GM12878 (cell line): ENCODE results near the gene MIPOL1. TPM values are rescaled to one million over a fixed set of nuclear protein-coding genes. Genes with fewer than 3 reads are reported as not detected.

Experiments used
- ATAC-seq: fragments of 200-7000 bp; cut with Tn5 transposase; 3 replicates; pipeline ENCODE4 v1.9.1; 2020; ENCODE audit warnings: mild to moderate bottlenecking, moderate library complexity
- BruUV-seq: library from RNA; stranded (reverse); fragments of 400-500 nt; replicated peaks from 2 replicates; lab custom pipeline; 2021; lab: Mats Ljungman, UMichigan
- CTCF ChIA-PET: fragments of 300-600 bp; sonication (Branson Sonifier 250); formaldehyde crosslinking; extraction: SDS; loops from one replicate; lab custom pipeline; 2021; ENCODE audit warnings: inconsistent platforms; lab: Yijun Ruan, JAX
- POLR2A ChIA-PET: fragments of 350-600 bp; formaldehyde crosslinking; extraction: SDS; loops from one replicate; lab custom pipeline; 2021; ENCODE audit warnings: inconsistent platforms; lab: Charles Lee
- RAD21 ChIA-PET: fragments of 300-600 bp; sonication (Branson Sonifier 250); formaldehyde crosslinking; loops from one replicate; lab custom pipeline; 2023; ENCODE audit warnings: antibody characterized with exemption; ENCODE audit not compliant: unreplicated experiment; lab: Charles Lee
- SMC1A ChIA-PET: fragments of 300-600 bp; sonication (Branson Sonifier 250); formaldehyde crosslinking; loops from one replicate; lab custom pipeline; 2023; ENCODE audit not compliant: unreplicated experiment, uncharacterized antibody; lab: Charles Lee
- DNase-seq: peaks from one replicate; pipeline ENCODE4 v3.0.0-alpha.2; 2011; ENCODE audit warnings: low read depth, low spot score
- FAIRE-seq: peaks from 3 replicates; lab custom pipeline; 2011; peaks lifted over from hg19 to GRCh38; lab: Jason Lieb, UNC
- H2AFZ ChIP-seq: 2 replicates; pipeline ENCODE4 v1.6.0; 2011; ENCODE audit warnings: low read depth, low read length, control low read depth; ENCODE audit not compliant: control insufficient read depth
- H3K27ac ChIP-seq: 2 replicates; pipeline ENCODE4 v1.5.1; 2011; ENCODE audit warnings: control low read depth; ENCODE audit not compliant: control insufficient read depth, insufficient read depth
- H3K27me3 ChIP-seq, 2 experiments: replicated peaks in 1 of 2; 2 replicates each; pipeline versions ENCODE4 v1.6.0 to v1.6.1; 2011; ENCODE audit warnings: low read length in 1 of 2; ENCODE audit not compliant: control insufficient read depth in 2 of 2, insufficient read depth in 2 of 2
- H3K36me3 ChIP-seq, 2 experiments: 2 replicates each; pipeline ENCODE4 v1.5.1; 2011; ENCODE audit warnings: low read length in 1 of 2; ENCODE audit not compliant: control insufficient read depth in 2 of 2, insufficient read depth in 2 of 2
- H3K4me1 ChIP-seq: 2 replicates; pipeline ENCODE4 v1.6.1; 2011; ENCODE audit warnings: mild to moderate bottlenecking, low read length, moderate library complexity, mixed read lengths; ENCODE audit not compliant: control insufficient read depth, insufficient read depth
- H3K4me2 ChIP-seq: 2 replicates; pipeline ENCODE4 v1.6.0; 2011; ENCODE audit warnings: control low read depth; ENCODE audit not compliant: control insufficient read depth, insufficient read depth
- H3K4me3 ChIP-seq: fragments of 200-600 bp; sonication (generic); 2 replicates; pipeline ENCODE4 v1.5.1; 2016
- H3K79me2 ChIP-seq: 2 replicates; pipeline ENCODE4 v1.6.0; 2011; ENCODE audit warnings: low read length; ENCODE audit not compliant: control insufficient read depth, insufficient read depth
- H3K9ac ChIP-seq: 2 replicates; pipeline ENCODE4 v1.8.0; 2011; ENCODE audit warnings: low read length, control low read depth, mixed read lengths; ENCODE audit not compliant: control insufficient read depth, insufficient read depth
- H3K9me3 ChIP-seq: replicated peaks from 3 replicates; pipeline ENCODE4 v1.5.1; 2011; ENCODE audit warnings: mild to moderate bottlenecking, low read length; ENCODE audit not compliant: control insufficient read depth, insufficient read depth
- H4K20me1 ChIP-seq: 2 replicates; pipeline ENCODE4 v1.6.0; 2011; ENCODE audit not compliant: control insufficient read depth, insufficient read depth
- BHLHE40 ChIP-seq, 2 experiments: fragments of 450-650 bp in 1 of 2; IDR thresholded peaks; 2 replicates each; pipeline ENCODE4 v1.6.1; 2011 to 2017; ENCODE audit warnings: low read depth in 2 of 2, borderline replicate concordance in 1 of 2, improper control_type of control experiment in 1 of 2, low read length in 1 of 2, mild to moderate bottlenecking in 1 of 2
- CHD1 ChIP-seq: IDR thresholded peaks from 2 replicates; pipeline ENCODE4 v1.6.1; 2012; ENCODE audit warnings: low read depth, low read length, improper control_type of control experiment
- GABPA ChIP-seq: IDR thresholded peaks from 2 replicates; pipeline ENCODE4 v1.6.1; 2014; ENCODE audit warnings: antibody characterized with exemption, low read depth, mild to moderate bottlenecking, inconsistent platforms
- GATAD2B ChIP-seq: fragments of 450-650 bp; conservative IDR thresholded peaks from 2 replicates; pipeline ENCODE4 v1.6.1; 2017; ENCODE audit warnings: low read depth, mild to moderate bottlenecking, moderate library complexity
- MTA3 ChIP-seq: IDR thresholded peaks from 2 replicates; pipeline ENCODE4 v1.6.1; 2012; ENCODE audit warnings: low read length, inconsistent platforms, borderline replicate concordance
- NRF1 ChIP-seq: conservative IDR thresholded peaks from 2 replicates; pipeline ENCODE4 v1.6.1; 2011; ENCODE audit warnings: mild to moderate bottlenecking, low read depth, low read length, improper control_type of control experiment
- POLR2A ChIP-seq: IDR thresholded peaks from 2 replicates; pipeline ENCODE4 v1.6.1; 2011; ENCODE audit warnings: low read depth, mild to moderate bottlenecking, low read length
- RUNX3 ChIP-seq: IDR thresholded peaks from 2 replicates; pipeline ENCODE4 v1.6.1; 2012; ENCODE audit warnings: low read length, inconsistent platforms
- SMC3 ChIP-seq: IDR thresholded peaks from 2 replicates; pipeline ENCODE4 v1.6.1; 2011; ENCODE audit warnings: low read length, improper control_type of control experiment, borderline replicate concordance
- TARDBP ChIP-seq: IDR thresholded peaks from 2 replicates; pipeline ENCODE4 v1.6.1; 2016; ENCODE audit warnings: borderline replicate concordance
- WGBS: methylation state at CpG from one replicate; pipeline ENCODE4 v1.1.6; 2016; ENCODE audit warnings: low lambda C conversion rate; ENCODE audit not compliant: insufficient replicate concordance, insufficient coverage; ENCODE audit errors: missing lambda C conversion rate; 5-methylcytosine and 5-hydroxymethylcytosine counted together
- in situ Hi-C: fragments of 300-500 bp; cut with MboI; formaldehyde crosslinking; loops from 9 replicates; pipeline ENCODE4 v1.14.3; 2018; ENCODE audit warnings: mixed read lengths
- intact Hi-C: fragments of 100-400 bp; cut with micrococcal nuclease; formaldehyde crosslinking; loops from one replicate; pipeline ENCODE4 v1.14.2; 2022; ENCODE audit not compliant: unreplicated experiment
- polyA plus RNA-seq, 11 experiments: library from polyadenylated mRNA; depleted of rRNA in 4 of 11; unstranded in 6 of 11; stranded (reverse) in 5 of 11; fragments of >200 nt; fragmentation: Nextera tagmentation in 4 of 11; fragmentation: Illumina TruSeq in 1 of 11; extraction: Ambion mirVana in 4 of 11; extraction: Trizol in 1 of 11; gene quantifications; 1 replicate in 1 of 11; 2 replicates in 10 of 11; pipeline versions ENCODE4 v1.2.1 to v1.2.3, GENCODE V29; 2011 to 2016; ENCODE audit warnings: inconsistent platforms in 2 of 11, missing spikeins in 2 of 11, low read depth in 1 of 11
- total RNA-seq, 4 experiments: library from RNA; depleted of rRNA in 3 of 4; stranded (reverse); fragments of >200 nt in 3 of 4; fragmentation: Illumina TruSeq in 1 of 4; extraction: Trizol in 1 of 4; gene quantifications; 2 replicates each; pipeline versions ENCODE4 v1.2.1 to v1.2.3, GENCODE V29; 2013 to 2021
- TF ChIP-seq, protein P1 (sequence below): IDR thresholded peaks from 2 replicates; pipeline ENCODE4 v1.6.1; 2011; ENCODE audit warnings: low read depth, low read length, improper control_type of control experiment, borderline replicate concordance
- TF ChIP-seq, protein P2 (sequence below): IDR thresholded peaks from 2 replicates; pipeline ENCODE4 v1.6.1; 2011; ENCODE audit warnings: mild to moderate bottlenecking, low read depth, low read length, moderate library complexity; ENCODE audit not compliant: insufficient replicate concordance
- TF ChIP-seq, protein P3 (sequence below): fragments of 450-650 bp; IDR thresholded peaks from 2 replicates; pipeline ENCODE4 v1.6.1; 2017; ENCODE audit warnings: mild to moderate bottlenecking, moderate library complexity
- TF ChIP-seq, protein P4 (sequence below): fragments of 150-350 bp; IDR thresholded peaks from 2 replicates; pipeline ENCODE4 v1.6.1; 2016; ENCODE audit warnings: low read depth, low read length

MIPOL1 gene
- total and polyA plus RNA-seq, 10 of the 15 experiments (the other 5 are each of a cell fraction or from before 2014, with no cell fraction given): 0.06 TPM; not detected in 9

DNA sequence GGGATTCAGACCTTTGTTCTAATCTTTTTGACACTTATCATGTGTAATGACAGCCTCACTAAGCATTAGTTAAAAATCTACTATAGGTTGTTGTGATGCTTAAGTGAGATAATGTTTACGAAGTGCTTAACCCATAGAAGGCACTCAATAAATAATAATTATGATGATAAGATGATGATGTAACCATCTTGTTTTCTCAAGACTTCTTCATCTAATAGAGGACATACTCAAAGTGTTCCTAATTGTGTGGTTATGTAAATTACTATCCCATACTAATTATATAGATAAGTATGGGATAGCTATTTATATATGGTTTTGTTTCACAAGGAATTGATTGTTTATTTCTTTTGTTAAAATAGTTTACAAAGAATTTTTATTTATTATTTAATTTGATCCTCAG is 76.9 kb downstream of the MIPOL1 start:
- ATAC-seq: no peak
- no peaks in the 10 kb centered on the region for H3K9me3 ChIP-seq
- no peak for DNase-seq
- no peaks in the 10 kb centered on the region for H3K27me3 ChIP-seq
- 11% methylated on average over 1 of the region's 1 CpG for WGBS
- H3K9ac ChIP-seq: no peak overlapping the region
- H3K36me3 ChIP-seq: no peaks in the 10 kb centered on the region
- no peak overlapping the region for H2AFZ ChIP-seq
- no peak for TF ChIP-seq RUNX3
- TF ChIP-seq BHLHE40 (IDR thresholded peaks at IDR 0.05; ENCODE audit: borderline replicate concordance in 1 of 2, low read depth in 2 of 2, low read length in 1 of 2): no peak
- TF ChIP-seq GABPA: no peak
- TF ChIP-seq MTA3: no peak
- TF ChIP-seq, protein P1, sequence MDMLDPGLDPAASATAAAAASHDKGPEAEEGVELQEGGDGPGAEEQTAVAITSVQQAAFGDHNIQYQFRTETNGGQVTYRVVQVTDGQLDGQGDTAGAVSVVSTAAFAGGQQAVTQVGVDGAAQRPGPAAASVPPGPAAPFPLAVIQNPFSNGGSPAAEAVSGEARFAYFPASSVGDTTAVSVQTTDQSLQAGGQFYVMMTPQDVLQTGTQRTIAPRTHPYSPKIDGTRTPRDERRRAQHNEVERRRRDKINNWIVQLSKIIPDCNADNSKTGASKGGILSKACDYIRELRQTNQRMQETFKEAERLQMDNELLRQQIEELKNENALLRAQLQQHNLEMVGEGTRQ: no peak
- TF ChIP-seq, protein P2, sequence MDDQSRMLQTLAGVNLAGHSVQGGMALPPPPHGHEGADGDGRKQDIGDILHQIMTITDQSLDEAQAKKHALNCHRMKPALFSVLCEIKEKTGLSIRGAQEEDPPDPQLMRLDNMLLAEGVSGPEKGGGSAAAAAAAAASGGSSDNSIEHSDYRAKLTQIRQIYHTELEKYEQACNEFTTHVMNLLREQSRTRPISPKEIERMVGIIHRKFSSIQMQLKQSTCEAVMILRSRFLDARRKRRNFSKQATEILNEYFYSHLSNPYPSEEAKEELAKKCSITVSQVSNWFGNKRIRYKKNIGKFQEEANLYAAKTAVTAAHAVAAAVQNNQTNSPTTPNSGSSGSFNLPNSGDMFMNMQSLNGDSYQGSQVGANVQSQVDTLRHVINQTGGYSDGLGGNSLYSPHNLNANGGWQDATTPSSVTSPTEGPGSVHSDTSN: no peak
- TF ChIP-seq CHD1: no peak
- TF ChIP-seq SMC3: no peak
- TF ChIP-seq, protein P3, sequence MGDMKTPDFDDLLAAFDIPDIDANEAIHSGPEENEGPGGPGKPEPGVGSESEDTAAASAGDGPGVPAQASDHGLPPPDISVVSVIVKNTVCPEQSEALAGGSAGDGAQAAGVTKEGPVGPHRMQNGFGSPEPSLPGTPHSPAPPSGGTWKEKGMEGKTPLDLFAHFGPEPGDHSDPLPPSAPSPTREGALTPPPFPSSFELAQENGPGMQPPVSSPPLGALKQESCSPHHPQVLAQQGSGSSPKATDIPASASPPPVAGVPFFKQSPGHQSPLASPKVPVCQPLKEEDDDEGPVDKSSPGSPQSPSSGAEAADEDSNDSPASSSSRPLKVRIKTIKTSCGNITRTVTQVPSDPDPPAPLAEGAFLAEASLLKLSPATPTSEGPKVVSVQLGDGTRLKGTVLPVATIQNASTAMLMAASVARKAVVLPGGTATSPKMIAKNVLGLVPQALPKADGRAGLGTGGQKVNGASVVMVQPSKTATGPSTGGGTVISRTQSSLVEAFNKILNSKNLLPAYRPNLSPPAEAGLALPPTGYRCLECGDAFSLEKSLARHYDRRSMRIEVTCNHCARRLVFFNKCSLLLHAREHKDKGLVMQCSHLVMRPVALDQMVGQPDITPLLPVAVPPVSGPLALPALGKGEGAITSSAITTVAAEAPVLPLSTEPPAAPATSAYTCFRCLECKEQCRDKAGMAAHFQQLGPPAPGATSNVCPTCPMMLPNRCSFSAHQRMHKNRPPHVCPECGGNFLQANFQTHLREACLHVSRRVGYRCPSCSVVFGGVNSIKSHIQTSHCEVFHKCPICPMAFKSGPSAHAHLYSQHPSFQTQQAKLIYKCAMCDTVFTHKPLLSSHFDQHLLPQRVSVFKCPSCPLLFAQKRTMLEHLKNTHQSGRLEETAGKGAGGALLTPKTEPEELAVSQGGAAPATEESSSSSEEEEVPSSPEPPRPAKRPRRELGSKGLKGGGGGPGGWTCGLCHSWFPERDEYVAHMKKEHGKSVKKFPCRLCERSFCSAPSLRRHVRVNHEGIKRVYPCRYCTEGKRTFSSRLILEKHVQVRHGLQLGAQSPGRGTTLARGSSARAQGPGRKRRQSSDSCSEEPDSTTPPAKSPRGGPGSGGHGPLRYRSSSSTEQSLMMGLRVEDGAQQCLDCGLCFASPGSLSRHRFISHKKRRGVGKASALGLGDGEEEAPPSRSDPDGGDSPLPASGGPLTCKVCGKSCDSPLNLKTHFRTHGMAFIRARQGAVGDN: no peak
- TF ChIP-seq, protein P4, sequence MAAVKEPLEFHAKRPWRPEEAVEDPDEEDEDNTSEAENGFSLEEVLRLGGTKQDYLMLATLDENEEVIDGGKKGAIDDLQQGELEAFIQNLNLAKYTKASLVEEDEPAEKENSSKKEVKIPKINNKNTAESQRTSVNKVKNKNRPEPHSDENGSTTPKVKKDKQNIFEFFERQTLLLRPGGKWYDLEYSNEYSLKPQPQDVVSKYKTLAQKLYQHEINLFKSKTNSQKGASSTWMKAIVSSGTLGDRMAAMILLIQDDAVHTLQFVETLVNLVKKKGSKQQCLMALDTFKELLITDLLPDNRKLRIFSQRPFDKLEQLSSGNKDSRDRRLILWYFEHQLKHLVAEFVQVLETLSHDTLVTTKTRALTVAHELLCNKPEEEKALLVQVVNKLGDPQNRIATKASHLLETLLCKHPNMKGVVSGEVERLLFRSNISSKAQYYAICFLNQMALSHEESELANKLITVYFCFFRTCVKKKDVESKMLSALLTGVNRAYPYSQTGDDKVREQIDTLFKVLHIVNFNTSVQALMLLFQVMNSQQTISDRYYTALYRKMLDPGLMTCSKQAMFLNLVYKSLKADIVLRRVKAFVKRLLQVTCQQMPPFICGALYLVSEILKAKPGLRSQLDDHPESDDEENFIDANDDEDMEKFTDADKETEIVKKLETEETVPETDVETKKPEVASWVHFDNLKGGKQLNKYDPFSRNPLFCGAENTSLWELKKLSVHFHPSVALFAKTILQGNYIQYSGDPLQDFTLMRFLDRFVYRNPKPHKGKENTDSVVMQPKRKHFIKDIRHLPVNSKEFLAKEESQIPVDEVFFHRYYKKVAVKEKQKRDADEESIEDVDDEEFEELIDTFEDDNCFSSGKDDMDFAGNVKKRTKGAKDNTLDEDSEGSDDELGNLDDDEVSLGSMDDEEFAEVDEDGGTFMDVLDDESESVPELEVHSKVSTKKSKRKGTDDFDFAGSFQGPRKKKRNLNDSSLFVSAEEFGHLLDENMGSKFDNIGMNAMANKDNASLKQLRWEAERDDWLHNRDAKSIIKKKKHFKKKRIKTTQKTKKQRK: no peak
- no peak for TF ChIP-seq TARDBP
- TF ChIP-seq NRF1: no peak
- TF ChIP-seq GATAD2B: no peak
- no peak for TF ChIP-seq POLR2A
- in situ Hi-C loops: no loop called here
- no TSS peak for BruUV-seq
- intact Hi-C loops: no loop called here
- ChIA-PET POLR2A (no interaction called here), CTCF (no interaction called here), SMC1A (no interaction called here), RAD21 (no interaction called here)
- H3K4me1 ChIP-seq: no peaks in the 10 kb centered on the region
- no peak overlapping the region for H3K4me3 ChIP-seq
- H3K4me2 ChIP-seq: no peak overlapping the region
- no peak overlapping the region for H3K27ac ChIP-seq
- no peaks in the 10 kb centered on the region for H4K20me1 ChIP-seq
- FAIRE-seq: no peak
- no peaks in the 10 kb centered on the region for H3K79me2 ChIP-seq
